Choroid plexus epithelial cell (primary cell): ENCODE data around the gene LMNA.
"Not testable (repeated sequence)": the region's sequence is repeated elsewhere in the genome, so short reads cannot be mapped to it uniquely, and the experiment has no call there.

ENCODE experiments used
- DNase-seq: peaks from one replicate; pipeline ENCODE4 v3.0.0-alpha.2; 2010; ENCODE audit warnings: low read depth
- H3K4me3 ChIP-seq: 2 replicates; pipeline ENCODE4 v1.5.1; 2011; ENCODE audit warnings: low read depth, mild to moderate bottlenecking, control low read depth, low read length, moderate library complexity
- CTCF ChIP-seq: conservative IDR thresholded peaks from 2 replicates; pipeline ENCODE4 v1.5.1; 2011; ENCODE audit warnings: low read depth, mild to moderate bottlenecking, control low read depth, inconsistent platforms, low read length, moderate library complexity

LMNA gene

GRCh38 chr1:156176610-156177210 lies 62.2 kb downstream of the LMNA start:
- no peak overlapping the region for H3K4me3 ChIP-seq
- no peak for TF ChIP-seq CTCF
- DNase-seq, result no peak

DNA sequence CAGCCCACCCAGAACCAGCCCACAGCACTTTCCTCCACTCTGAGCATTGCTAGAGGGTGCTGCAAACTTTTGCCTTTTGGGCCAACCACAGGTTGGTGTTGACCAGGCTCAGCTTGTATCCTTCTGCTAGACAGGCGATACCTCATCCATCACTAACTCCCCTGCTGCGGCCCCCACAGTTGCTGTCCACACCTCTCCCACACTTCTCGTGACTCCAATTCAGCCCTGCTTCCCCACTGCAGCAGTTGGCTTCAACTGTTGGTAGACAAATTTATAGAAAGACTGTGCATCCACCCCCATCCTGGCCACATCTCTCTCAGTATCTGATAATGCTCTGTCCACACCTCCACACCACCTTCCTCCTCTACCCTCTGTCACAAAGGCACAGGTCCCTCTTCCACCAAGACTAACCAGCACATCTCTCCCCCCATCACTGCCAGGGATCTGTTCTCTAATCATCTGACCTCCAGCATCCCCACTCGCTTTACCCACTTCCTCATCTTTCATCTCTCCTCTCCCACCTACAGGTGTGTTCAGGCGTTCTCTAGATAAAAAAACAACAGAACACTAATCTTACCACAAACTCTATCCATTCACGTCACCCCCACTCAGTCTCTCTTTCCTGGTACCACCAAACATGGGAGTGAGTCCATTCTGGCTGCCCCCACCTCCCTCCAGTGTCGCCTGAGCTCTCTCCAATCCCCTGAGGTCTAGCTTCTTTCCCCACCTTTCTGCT lies 63.6 kb downstream of the LMNA start:
- DNase-seq, result no peak
- TF ChIP-seq CTCF, result no peak
- no peak overlapping the region for H3K4me3 ChIP-seq

- no peak for DNase-seq
- no peak for TF ChIP-seq CTCF
- H3K4me3 ChIP-seq, result no peak overlapping the region
These were observed 66.0 kb downstream of the LMNA start for GRCh38 chr1:156180471-156180870.

DNA sequence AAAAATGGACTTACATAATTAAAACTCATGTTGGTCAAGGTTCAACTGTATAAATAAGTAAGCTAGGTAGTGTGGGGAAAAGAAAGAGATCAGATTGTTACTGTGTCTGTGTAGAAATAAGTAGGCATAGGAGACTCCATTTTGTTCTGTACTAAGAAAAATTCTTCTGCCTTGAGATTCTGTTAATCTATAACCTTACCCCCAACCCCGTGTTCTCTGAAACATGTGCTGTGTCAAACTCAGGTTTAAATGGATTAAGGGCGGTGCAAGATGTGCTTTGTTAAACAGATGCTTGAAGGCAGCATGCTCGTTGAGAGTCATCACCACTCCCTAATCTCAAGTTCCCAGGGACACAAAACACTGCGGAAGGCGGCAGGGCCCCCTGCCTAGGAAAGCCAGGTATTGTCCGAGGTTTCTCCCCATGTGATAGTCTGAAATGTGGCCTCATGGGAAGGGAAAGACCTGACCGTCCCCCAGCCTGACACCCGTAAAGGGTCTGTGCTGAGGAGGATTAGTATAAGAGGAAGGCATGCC lies 66.9 kb downstream of the LMNA start:
- not testable (repeated sequence) for H3K4me3 ChIP-seq, DNase-seq

DNA sequence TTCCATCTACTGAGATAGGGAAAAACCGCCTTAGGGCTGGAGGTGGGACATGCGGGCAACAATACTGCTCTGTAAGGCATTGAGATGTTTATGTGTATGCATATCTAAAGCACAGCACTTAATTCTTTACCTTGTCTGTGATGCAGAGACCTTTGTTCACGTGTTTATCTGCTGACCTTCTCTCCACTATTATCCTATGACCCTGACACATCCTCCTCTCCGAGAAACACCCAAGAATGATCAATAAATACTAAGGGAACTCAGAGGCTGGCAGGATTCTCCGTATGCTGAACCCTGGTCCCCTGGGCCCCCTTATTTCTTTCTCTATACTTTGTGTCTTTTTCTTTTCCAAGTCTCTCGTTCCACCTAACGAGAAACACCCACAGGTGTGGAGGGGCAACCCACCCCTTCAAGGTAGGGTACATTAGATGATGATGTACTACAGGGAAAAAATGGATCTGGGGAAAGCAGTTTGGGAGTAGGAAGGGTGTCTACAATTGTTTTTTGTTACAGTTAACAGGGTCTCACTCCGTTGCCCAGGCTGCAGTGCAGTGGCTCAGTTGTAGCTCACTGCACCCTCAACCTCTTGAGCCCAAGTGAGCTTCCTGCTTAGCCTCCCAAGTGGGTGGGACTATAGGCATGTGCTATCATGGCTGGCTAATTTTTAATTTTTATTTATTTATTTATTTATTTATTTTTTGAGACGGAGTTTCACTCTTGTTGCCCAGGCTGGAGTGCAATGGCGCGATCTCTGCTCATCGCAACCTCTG lies 67.7 kb downstream of the LMNA start:
- not testable (repeated sequence) for DNase-seq, H3K4me3 ChIP-seq

DNA sequence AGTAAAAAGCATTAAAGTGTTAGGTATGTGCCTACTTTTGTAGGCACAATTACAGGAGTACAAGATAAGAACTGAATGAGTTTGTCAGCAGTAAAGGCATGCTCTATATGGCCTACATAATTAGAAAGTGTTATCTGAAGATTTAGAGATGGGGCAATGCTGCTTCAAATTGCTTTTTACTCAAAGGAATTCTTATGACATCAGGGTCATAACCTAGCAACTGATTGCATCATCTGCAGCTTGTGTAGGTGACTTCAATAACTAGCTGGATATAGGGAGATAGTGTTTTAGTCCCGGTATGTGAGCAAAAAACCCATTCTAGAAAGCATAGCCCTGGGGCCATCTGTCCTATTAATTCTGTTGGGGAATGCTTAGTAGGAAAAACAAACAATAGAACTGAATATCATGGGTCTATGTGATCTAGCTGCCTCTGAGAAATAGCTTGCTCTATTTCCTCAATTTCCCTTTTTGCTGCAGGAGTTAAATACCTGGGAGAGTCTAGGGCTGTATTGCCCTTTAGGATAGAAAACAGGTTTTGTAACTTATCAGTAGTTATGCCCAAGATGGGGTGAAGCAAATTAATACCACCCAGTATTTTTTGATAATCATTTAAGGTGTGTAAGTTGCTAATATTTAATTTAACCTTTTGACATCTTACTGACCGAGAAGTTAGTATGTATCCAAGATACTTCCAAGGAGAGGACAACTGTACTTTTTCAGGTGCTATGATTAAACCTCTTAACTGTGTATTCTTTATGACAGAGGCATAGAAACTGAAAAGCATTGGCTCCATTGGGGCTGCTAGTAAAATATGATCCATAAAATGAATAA lies 72.1 kb downstream of the LMNA start:
- DNase-seq, H3K4me3 ChIP-seq: not testable (repeated sequence)
